Pulmonary artery endothelial cell (primary cell): ENCODE data around the gene CHST2. TPM values are rescaled to one million over a fixed set of nuclear protein-coding genes. Genes with fewer than 3 reads are reported as not detected.

Experiments
- DNase-seq: peaks from one replicate; pipeline ENCODE4 v3.0.0-alpha.2; 2011; ENCODE audit warnings: low read depth, low spot score
- total RNA-seq: library from RNA; depleted of rRNA; stranded (reverse); fragments of >200 nt; gene quantifications from 2 replicates; pipeline ENCODE4 v1.2.3, GENCODE V29; 2014

CHST2 gene
- total RNA-seq, 1 donor from 2014 or later, result 5.9 TPM

DNA sequence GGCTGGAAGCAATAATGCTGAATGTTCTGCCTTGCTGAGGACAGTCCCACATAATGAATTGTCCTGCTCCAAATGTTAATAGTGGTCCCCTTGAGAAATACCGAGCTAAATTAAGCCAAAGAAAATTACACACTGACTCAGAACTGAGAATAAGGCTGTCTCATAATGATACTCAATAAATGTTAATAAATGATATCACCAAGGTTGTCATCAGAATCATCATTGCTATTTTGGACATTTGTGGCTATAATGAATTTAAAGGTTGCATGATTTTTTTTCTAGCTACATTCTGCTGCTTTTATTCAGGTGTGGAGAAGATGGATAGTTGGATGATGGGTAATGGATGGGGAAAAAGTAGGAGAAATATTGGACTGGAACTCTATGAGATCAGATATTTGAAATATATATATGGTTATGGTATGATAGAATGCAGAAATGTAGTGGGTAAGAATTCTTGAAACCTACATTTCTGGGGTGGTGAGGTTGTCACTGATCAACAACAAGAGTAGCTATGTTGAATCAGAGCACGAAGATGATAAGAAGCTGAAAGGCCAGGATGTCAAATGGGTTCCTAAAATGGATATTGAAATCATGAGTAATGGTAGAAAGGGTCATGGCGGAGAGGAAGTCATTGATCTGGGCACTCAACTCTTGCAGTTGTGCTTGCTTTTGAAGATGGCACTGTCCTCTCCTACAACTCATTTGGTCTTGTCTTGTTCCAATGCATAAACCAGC, 12.8 kb downstream of the CHST2 start:
- no peak for DNase-seq

DNA sequence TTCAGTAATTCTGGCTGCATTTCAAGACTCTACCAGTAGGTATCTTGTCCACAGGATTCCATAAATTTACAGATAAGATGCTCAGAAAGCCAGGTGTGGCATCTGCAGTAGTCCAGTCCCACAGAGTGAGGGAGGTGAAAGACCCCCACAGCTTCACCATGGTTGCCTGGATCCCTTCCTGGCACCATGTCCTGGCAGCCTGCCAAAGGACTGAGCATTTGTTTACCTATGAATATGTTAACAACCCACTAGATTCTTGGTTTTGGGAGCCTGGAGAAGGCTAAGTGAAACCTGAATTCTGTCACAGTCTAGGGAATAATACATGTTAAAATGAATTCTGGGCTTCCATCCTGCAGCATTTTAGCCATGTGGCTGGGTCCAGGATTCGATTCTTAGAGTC, 14.9 kb downstream of the CHST2 start:
- DNase-seq, result no peak

GRCh38 chr3:143135150-143135549, 15.6 kb downstream of the CHST2 start:
- DNase-seq, result peak; percentile 57

DNA sequence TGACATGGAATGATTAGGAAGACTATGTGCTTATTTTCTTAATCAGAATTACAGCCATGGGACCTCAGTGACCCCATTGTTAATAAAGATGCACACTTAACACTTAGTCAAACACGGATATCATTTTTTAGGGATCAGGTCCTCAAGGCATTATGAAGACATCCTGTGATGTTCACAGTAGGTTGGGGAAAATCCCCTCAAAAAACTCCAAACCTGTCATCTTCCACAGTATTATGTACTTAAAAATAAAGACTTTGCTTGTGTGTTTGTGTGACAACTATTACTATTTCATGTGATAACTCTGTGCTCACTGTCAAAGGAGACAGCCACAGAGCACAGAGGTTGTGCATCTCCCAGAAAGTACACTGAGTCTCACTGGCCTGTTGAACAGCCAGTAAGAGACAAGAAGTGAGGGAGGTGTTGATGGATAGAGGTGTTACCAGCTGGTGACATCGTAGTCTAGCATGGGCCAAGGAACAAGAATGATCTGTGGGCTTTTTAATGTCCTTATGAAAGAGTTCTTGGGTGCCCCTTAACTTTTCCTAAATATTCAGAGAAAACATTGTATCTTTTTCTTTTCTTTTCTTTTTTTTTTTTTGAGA, 18.0 kb downstream of the CHST2 start:
- no peak for DNase-seq

GRCh38 chr3:143138953-143139352, 19.4 kb downstream of the CHST2 start:
- DNase-seq, result no peak

- DNase-seq, result no peak
Observed at GRCh38 chr3:143139762-143140161, 20.2 kb downstream of the CHST2 start.

DNA sequence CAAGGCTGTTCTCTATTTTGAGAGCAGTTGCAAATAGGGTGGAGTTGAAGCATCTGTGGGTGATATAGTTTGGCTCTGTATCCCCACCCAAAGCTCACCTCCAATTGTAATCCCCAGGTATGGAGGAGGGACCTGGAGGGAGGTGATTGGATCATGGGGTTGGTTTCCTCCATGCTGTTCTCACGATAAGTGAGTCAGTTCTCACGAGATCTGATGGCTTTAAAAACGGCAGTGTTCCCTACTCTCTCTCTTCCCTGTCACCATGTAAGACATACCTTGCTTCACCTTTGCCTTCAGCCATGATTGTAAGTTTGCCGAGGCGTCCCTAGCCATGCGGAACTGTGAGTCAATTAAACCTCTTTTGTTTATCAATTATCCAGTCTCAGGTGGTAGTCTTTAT, 21.0 kb downstream of the CHST2 start:
- DNase-seq, result no peak

DNA sequence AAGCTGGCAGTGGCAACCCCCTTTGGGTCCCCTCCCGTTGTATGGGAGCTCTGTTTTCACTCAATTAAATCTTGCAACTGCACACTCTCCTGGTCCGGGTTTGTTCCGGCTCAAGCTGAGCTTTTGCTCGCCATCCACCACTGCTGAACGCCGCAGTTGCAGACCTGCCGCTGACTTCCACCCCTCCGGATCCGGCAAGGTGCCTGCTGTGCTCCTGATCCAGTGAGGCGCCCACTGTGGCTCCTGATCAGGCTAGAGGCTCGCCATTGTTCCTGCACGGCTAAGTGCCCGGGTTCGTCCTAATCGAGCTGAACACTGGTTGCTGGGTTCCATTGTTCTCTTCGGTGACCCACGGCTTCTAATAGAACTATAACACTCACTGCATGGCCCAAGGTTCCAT, 22.8 kb downstream of the CHST2 start:
- no peak for DNase-seq

- DNase-seq, result no peak
Observed at GRCh38 chr3:143145906-143146305, 26.3 kb downstream of the CHST2 start.

GRCh38 chr3:143146486-143147274, 27.1 kb downstream of the CHST2 start:
- DNase-seq, result no peak

DNA sequence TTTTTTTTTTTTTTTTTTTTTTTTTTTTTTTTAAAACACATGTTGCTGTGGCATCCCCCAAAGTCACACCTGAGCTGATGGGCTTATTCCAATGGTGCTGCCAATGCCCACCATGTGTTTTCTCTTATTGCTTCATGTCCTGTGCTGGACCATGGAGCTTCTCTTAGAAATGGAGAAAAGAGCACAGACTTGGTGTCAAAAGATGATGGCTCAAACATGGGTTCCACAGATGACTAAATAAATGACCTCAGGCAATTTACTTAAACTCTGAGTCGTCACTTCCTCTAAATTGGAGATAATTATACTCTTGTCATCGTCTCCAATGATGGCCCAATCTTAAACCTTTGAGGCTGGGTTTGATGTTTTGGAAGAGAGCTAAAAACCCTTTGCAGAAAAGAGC, 28.1 kb downstream of the CHST2 start:
- DNase-seq, result no peak

DNA sequence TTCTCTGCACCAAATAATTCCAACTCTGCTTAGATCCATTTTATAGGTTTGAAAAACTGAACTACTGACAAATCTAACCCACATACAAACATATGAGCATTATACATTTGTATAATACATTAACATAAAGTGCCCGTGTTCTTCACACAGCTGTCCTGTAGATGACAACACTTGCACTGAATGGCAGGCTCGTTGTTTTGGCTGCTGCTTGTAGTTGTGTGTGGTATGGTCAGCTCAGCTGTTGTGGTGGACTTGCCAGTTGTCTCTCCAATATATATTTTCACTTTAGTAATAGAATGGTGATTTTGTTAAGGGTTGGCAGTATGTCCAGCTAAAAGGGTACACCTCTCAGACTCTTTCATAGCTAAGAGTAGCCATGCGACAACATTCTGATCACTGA, 30.5 kb downstream of the CHST2 start:
- no peak for DNase-seq

DNA sequence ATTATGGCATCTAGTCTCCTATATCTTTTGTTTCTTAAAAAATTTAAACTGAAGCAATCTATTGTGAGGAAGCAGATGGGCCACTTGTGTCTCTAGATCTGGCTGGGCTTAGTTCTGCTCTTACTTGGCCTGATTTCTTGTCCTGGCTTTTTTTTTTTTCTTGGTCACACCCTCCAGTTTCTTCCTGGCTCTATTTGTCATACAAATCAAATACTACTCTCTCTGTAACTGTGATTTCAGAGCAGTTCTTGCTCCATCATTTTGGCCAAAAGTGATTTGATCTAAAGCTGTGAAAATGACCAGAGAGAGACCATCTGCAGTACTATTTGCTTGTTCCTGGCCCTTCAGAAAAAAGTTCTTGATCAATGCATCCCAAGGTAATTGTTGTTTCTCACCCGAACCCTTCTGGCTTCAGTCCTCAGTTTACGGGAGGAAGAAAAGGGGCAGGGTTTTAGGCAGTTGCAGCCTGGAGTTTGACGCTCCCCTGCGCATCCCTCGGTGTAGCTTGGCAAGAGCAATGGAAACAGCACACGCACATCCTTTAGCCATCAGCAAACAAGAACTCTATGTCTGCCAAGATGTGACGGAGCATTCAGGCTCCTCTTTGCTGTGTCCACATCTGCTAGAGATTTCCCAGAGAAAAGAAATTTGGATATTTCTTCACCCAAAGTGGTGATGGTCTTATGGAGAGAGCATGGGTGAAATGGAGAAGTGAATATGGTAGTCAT, 31.6 kb downstream of the CHST2 start:
- DNase-seq, result no peak

DNA sequence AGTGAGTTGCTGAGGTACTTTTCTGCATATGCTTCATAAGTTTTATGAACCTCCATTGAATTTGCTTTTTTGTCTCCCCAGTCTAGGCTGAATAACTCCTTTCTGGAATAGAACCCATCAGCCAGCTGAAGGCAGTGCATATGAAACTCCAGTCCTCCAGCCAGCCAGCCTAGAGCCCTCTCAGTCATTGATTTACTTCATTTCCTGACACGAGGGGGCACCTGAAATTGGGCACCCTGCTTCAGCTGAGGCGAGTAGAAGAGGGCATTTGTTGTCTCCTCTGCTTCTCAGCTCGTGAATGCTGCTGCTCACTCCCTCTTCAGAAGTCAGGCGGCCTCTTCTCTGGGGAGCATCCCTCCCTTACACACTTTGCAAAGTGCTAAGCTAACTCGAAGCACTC, 32.5 kb downstream of the CHST2 start:
- DNase-seq, result no peak

GRCh38 chr3:143155756-143156155, 36.2 kb downstream of the CHST2 start:
- DNase-seq, result no peak

DNA sequence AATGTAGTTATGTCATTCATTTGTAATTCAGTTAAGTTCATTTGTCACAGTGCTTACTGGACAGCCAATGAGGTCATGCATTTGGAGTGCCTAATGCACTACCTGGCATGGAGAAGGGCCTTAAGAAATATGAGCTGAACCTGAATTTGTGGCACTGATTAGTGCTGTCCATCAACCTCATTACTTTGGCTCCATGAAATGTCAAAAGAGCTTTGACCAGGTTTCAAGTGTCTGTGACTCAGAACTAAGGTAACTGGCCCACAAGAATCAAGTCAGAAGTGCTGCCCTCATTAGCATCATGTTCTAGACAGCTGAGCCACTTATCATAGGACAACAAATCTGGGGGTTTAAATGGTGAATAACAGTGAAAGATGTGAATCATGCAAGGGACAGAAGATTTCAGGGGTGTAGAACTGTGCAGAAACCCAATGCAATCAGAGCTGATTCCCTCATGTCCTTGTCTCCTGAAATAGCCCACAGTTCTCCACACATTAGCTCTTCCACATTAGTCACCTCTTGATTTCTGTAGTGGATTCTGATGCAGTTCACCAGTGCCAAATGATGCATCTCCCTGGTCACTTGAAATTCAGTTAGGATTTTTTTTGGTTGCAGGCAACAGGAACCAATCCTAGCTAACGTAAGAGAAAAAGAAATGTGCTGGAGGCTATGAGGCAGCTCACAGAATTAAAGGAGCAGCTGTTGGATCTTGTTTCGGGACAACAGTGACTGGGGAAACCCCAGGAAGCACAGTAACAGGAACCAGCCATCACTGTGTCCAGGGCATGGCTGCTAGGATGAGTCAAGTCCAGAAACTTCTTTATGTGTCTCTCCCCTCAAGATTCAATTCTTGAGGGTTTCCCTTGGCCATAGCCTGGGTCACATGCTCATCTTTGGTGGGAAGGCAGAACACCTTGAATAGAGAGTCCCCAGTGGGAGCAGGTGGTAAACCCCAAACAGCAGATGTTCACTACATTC, 38.7 kb downstream of the CHST2 start:
- DNase-seq, result no peak

DNA sequence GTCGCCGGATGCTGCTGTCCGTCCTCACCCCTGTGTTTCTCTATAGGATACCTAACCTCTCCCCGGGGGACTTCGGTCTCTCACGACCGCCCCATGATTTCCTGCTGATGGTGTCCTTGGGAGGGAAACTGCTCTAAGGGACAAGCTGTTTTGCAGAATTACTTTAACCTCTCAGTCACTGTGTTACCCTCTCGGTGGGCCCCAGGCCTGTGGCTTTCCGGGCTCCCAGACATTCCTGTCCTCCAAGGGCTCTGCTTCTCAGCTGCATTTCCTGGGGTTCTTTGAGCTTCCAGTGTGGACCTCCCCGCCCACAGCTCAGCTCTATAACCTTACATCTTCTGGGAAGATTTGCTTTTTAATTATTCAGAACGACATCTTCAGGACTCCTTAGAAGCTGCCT, 40.9 kb downstream of the CHST2 start:
- no peak for DNase-seq

- DNase-seq, result no peak
Observed at GRCh38 chr3:143163562-143164100, 44.1 kb downstream of the CHST2 start.

DNA sequence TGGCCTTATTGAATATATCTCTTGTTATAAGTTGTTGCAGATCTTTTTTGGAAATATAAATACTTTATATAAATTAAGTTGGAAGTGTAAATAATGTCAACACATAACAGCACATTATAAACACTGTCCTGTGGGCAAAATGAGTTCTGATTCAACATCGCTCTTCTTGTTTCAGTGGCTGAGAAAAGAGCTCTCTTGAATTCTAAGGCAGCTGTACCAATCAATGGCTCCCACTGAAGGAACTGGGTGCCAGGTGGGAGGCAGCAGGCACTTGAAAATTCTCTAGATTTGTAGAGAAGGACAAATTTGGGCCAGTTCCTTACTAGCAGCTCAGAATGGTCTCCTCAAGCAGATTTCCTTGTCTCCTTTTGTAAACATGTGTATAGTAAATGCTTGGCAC, 45.6 kb downstream of the CHST2 start:
- DNase-seq, result no peak

DNA sequence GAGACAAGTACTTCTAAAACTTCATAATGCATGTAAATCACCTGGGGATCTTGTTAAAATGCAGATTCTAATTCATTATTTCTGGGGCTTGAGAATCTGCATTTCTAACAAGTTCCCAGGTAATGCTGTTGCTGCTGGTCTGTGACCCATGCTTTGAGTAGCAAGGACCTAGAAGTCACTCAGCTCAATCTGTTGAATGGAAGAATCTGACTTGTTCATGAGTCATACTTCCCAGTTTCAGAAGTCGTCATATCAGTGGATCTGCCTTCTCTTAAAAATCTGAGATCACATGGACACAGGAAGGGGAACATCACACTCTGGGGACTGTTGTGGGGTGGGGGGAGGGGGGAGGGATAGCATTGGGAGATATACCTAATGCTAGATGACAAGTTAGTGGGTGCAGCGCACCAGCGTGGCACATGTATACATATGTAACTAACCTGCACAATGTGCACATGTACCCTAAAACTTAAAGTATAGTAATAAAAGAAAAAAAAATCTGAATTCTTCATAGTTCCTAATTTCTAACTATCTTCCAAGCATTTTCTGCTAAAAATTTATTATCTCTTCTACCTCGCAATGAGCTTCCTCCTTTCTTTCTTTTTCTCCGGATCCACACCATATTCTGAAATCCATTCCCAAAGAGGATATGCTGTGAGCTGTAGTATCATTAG, 46.2 kb downstream of the CHST2 start:
- peak; percentile 19 for DNase-seq
